GM12878 (cell line): ENCODE data around the gene WDR75.

Experiments used
- BHLHE40 ChIP-seq, 2 experiments: fragments of 450-650 bp in 1 of 2; IDR thresholded peaks; 2 replicates each; pipeline ENCODE4 v1.6.1; 2011 to 2017; ENCODE audit warnings: low read depth in 2 of 2, borderline replicate concordance in 1 of 2, improper control_type of control experiment in 1 of 2, low read length in 1 of 2, mild to moderate bottlenecking in 1 of 2
- CBX5 ChIP-seq: sonication (generic); IDR thresholded peaks from 2 replicates; pipeline ENCODE4 v1.6.1; 2016; ENCODE audit warnings: low read depth, moderate library complexity, mild to moderate bottlenecking, inconsistent platforms
- ESRRA ChIP-seq: IDR thresholded peaks from 2 replicates; pipeline ENCODE4 v1.6.1; 2012; ENCODE audit warnings: mild to moderate bottlenecking, low read length, improper control_type of control experiment
- JUNB ChIP-seq: IDR thresholded peaks from 2 replicates; pipeline ENCODE4 v1.6.1; 2016; ENCODE audit warnings: antibody characterized with exemption, mild to moderate bottlenecking
- KDM1A ChIP-seq: fragments of 200-600 bp; sonication (generic); IDR thresholded peaks from 2 replicates; pipeline ENCODE4 v1.6.1; 2016; ENCODE audit warnings: borderline replicate concordance
- PAX8 ChIP-seq: fragments of 450-650 bp; IDR thresholded peaks from 2 replicates; pipeline ENCODE4 v1.6.1; 2017; ENCODE audit warnings: mild to moderate bottlenecking, moderate library complexity
- RAD51 ChIP-seq: fragments of 450-650 bp; IDR thresholded peaks from 2 replicates; pipeline ENCODE4 v1.6.1; 2016; ENCODE audit warnings: moderate library complexity, mild to moderate bottlenecking, inconsistent platforms
- SIN3A ChIP-seq: IDR thresholded peaks from 2 replicates; pipeline ENCODE4 v1.6.1; 2012; ENCODE audit warnings: low read depth, low read length, improper control_type of control experiment
- YBX1 ChIP-seq: fragments of 450-650 bp; IDR thresholded peaks from 2 replicates; pipeline ENCODE4 v1.6.1; 2016; ENCODE audit warnings: antibody characterized with exemption
- ZNF24 ChIP-seq: fragments of 450-650 bp; IDR thresholded peaks from 2 replicates; pipeline ENCODE4 v1.6.1; 2017; ENCODE audit warnings: antibody characterized with exemption, mild to moderate bottlenecking
- ZSCAN29 ChIP-seq: fragments of 450-650 bp; IDR thresholded peaks from 2 replicates; pipeline ENCODE4 v1.6.1; 2017; ENCODE audit warnings: mild to moderate bottlenecking, moderate library complexity
- TF ChIP-seq, protein P1 (sequence below), 3 experiments: IDR thresholded peaks in 2 of 3; conservative IDR thresholded peaks in 1 of 3; 2 replicates each; pipeline ENCODE4 v1.5.1; 2011; ENCODE audit warnings: low read depth in 3 of 3, low read length in 3 of 3, mild to moderate bottlenecking in 3 of 3, control low read depth in 2 of 3, moderate library complexity in 2 of 3, inconsistent platforms in 1 of 3, mixed read lengths in 1 of 3; ENCODE audit not compliant: control insufficient read depth in 2 of 3, insufficient read depth in 1 of 3; ENCODE audit errors: extremely low read depth in 1 of 3
- TF ChIP-seq, protein P2 (sequence below): IDR thresholded peaks from 2 replicates; pipeline ENCODE4 v1.6.1; 2012; ENCODE audit warnings: low read depth, low read length, improper control_type of control experiment

DNA sequence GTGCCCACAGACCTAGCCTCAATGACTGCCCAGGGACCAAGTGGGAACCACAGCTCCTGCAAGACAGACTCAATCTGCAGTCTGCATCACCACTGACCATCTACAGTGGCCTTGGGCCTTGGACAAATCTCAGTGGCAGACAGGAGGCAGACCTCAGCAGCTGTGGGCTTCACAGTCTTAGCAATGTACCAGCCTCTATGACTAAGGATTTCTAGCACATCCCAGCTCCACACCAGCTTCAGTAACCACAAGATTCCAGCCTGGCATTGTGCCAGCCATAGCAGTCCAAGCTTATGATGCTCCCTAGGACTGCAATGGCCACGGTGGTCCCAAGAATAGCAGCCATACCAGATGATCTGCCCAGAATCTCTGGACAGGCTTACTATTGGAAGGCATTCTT, 19.6 kb upstream of the WDR75 start:
- no peak for TF ChIP-seq BHLHE40 (IDR thresholded peaks at IDR 0.05; ENCODE audit: borderline replicate concordance in 1 of 2, low read depth in 2 of 2, low read length in 1 of 2)
- no peak for TF ChIP-seq ESRRA
- no peak for TF ChIP-seq YBX1
- no peak for TF ChIP-seq ZSCAN29
- TF ChIP-seq, protein P1, sequence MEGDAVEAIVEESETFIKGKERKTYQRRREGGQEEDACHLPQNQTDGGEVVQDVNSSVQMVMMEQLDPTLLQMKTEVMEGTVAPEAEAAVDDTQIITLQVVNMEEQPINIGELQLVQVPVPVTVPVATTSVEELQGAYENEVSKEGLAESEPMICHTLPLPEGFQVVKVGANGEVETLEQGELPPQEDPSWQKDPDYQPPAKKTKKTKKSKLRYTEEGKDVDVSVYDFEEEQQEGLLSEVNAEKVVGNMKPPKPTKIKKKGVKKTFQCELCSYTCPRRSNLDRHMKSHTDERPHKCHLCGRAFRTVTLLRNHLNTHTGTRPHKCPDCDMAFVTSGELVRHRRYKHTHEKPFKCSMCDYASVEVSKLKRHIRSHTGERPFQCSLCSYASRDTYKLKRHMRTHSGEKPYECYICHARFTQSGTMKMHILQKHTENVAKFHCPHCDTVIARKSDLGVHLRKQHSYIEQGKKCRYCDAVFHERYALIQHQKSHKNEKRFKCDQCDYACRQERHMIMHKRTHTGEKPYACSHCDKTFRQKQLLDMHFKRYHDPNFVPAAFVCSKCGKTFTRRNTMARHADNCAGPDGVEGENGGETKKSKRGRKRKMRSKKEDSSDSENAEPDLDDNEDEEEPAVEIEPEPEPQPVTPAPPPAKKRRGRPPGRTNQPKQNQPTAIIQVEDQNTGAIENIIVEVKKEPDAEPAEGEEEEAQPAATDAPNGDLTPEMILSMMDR (IDR thresholded peaks at IDR 0.05 in 2 of 3, conservative IDR thresholded peaks at IDR 0.05 in 1 of 3; ENCODE audit: control insufficient read depth in 2 of 3, extremely low read depth in 1 of 3, insufficient read depth in 1 of 3, low read depth in 3 of 3, low read length in 3 of 3): no peak
- no peak for TF ChIP-seq KDM1A
- TF ChIP-seq, protein P2, sequence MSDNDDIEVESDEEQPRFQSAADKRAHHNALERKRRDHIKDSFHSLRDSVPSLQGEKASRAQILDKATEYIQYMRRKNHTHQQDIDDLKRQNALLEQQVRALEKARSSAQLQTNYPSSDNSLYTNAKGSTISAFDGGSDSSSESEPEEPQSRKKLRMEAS: no peak
- TF ChIP-seq RAD51: no peak
- TF ChIP-seq JUNB: no peak
- no peak for TF ChIP-seq PAX8
- TF ChIP-seq ZNF24: no peak
- no peak for TF ChIP-seq SIN3A
- TF ChIP-seq CBX5: no peak
